Measurements from ENCODE around the gene STARD13.

- TF ChIP-seq CTCF (IDR thresholded peaks at IDR 0.05), result no peak
- TF ChIP-seq POLR2AphosphoS5 (IDR thresholded peaks at IDR 0.05), result no peak
- TF ChIP-seq POLR2A (IDR thresholded peaks at IDR 0.05), result no peak
Observed at GRCh38 chr13:33180122-33180804, 105.3 kb downstream of the STARD13 start.
